ENCODE results near the gene NEUROD2. TPM values are rescaled to one million over a fixed set of nuclear protein-coding genes. Genes with fewer than 3 reads are reported as not detected.

Gene NEUROD2
- total RNA-seq, 1 donor from 2014 or later = not detected

DNA sequence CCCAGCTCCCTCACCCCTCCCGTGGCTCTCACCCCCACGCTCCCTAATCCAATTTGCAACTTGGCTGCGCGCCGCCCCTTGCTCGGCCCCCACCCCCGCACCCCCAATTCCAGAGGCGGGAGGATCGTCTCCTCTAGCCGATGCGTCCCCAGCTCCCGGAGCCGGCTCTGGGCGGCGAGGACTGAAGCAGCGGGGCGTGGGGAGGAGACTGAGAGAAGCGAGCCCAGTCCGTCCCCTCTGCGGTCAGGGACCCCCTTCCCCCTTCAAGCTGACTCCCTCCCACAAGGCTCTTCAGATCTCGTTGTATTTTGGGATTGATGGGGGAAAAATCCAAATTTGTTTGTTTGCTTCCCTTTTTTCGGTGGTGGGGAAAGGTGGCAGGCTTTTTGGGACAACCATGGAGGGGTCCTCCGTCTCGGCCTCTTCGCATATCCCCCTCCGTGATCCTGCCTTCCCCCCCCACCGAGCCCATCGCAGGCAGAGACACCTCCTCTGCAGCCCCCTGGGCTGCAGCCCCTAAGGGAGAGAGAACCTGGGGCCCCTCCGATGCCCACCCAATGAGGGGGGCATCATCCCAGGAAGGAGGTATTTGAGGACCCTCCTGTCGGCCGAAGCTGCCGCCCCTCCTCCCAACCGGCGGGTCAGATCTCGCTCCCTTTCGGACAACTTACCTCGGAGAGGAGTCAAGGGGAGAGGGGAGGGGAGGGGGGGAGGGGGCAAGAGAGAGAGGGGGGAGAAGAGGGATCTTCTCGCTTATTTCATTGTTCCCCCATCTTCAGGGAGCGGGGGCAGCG, 466 bp downstream of the NEUROD2 start:
- intact Hi-C loops (cut with DNase I) = no loop called here
- ATAC-seq = no peak
- DNase-seq (ENCODE audit: low spot score) = no peak

DNA sequence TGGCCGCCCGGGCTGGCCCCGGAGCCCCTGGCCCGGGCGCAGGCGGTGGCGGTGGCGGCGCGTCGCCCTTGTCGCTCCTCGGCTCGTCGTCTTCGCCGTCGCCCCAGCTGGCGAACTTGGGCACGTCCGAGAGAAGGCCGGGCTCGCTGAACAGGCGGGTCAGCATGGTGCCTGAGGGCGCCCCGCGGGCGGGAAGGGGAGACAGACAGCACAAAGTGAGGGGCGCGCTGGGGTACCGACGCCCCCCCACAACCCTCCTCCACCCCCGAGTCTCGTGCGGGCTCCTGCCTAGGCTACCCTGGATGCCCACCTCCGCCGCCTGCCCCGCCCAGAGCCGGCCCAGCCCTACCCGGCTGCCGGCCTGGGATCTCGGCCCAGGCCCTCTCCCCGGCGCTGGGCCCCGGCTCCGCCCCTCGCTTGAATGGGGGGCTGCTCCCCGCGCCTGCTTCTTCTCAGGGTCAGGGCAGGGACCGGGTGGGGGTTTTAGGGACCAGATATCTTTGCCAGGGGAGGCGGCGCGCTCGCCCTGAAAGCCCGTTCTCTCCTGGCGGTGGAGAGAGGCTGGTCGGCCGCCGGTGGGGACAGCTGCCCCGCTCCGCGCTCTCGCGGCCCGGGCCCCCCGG, 1.2 kb downstream of the NEUROD2 start:
- ATAC-seq = no peak
- intact Hi-C loops (cut with DNase I) = no loop called here
- DNase-seq (ENCODE audit: low spot score) = no peak

DNA sequence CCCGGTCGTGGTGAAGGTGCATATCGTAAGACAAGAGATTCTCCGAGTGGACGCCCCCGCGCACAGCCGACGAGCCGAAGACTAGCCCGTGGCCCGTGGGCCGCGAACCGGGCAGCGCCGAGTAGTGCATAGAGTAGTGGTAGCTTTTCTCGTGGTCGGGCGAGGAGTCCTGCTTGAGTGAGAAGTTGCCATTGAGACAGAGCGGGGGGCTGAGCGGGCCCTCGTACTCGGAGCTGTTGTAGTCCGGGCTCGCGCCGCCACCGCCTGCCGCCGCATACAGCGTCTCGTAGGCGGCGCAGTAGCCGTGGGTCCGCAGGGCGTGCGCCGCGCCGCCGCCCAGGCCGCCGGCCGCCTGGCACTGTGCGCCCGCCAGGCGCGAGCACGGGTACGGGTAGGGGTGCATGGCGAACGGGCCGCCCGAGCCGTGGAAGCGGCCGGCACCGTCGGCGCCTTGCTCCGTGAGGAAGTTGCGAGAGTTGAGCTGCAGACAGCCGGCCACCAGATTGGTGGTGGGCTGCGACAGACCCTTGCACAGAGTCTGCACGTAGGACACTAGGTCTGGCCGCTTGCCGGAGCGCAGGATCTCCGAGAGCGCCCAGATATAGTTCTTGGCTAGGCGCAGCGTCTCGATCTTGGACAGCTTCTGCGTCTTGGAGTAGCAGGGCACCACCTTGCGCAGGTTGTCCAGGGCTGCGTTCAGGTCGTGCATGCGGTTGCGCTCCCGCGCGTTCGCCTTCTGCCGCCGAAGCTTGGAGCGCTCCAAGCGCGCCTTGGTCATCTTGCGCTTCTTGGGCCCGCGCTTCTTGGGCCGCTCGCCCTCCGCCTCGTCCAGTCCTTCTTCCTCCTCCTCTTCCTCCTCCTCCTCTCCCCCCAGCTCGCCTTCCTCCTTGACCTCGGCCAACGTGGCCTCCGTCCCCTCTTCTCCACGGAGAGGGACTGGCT, 2.0 kb downstream of the NEUROD2 start:
- no peak for DNase-seq (ENCODE audit: low spot score)
- no peak for ATAC-seq
- intact Hi-C loops (cut with DNase I) = no loop called here

DNA sequence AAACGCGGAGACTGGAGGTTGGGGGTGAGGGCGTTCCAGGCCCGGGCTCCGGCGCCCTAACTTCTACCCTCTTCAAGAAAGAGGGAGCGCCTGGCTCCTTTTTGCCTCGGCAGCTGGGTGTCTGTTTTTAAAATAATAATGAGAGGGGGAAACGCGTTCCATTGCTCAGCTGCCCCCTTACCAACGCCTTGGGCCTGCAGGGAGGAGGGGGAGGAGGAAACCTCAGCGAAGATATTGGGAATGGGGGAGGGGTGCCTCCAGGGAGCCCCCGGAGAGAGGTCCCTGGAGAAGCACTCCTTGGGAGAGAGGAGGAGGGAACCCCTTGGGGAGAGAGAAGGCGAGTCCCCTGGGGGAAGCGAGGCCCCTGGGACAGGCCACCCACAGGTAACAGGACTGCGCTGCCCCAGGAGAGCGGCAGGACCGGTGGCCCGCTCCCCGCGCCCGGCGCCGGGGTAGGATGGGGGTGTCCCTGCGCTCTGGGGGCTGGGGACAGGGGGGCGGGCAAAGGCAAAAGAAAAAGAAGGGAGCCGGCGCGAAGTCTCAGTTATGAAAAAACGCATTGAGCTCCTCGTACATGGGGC, 2.7 kb downstream of the NEUROD2 start:
- intact Hi-C loops (cut with DNase I) = no loop called here
- DNase-seq (ENCODE audit: low spot score) (no peak), ATAC-seq (no peak)

DNA sequence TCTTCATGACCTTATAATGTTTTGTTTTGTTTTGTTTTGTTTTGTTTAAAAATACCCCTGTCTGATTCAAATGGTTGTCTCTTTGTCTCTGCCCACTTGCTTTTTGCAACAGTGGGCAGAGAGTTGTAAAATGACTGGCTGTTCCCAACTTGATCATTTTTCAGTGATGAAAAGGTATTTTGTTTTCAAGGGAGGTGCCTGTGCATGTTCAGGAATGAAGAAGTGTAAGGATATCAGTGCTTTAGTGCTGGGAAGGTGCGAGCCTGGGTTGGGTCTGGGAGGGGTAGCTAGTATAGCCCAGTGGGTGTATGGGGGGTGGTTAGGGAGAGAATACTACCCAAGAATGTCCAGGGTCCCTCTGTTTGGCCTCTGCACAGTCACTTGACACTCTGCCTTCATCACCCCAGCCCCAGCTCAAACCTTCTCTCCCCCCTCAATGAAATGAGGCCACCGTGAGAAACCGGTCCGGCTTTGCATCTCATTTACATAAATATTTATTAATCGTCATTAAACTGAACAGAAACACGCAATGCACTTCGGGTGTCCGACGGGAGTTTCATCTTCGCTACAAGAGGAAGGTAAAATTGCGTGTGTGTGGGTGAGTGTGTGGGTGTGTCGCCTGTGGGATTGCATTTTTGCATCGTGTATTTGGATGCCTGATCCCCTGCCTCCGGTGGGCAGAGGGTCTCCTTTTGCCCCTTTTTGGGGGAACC, 4.3 kb downstream of the NEUROD2 start:
- intact Hi-C loops (cut with DNase I) = no loop called here

DNA sequence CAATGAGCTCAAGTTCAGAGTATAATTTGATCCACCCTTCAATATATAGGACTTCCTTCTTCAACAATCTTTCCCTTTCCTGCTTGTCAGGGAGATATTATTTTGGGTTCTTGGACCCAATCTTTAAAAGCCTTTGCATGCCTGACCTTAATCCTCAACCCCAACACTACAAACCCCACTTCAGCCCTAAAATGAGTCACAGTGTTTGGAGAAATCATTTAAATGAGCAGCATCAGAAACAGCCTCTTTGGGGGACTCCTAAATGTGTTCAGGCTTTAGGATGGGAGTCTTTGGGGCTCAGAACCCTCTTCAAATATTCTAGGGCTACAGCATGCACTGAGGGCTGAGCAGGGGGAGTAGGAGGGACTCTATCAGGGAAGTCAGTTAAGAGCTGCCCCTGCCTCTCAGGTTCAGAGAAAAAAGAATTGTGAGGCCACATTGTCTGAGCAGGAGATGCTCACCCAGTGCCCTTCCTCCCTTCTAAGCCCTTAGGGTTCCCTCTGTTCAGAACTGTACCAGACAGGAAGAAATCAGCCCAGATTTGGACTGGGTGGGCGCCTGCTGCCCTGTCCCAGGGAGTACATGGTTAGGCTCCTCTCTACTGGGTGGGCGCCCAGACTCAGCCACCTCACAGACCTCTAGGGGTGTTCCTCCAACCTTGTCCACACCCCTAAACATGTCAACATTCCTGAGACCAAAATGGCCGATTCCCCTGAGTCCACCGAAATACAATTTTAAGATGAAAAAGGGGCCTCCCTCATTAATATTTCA, 5.0 kb downstream of the NEUROD2 start:
- ATAC-seq = no peak
- no peak for DNase-seq (ENCODE audit: low spot score)
- intact Hi-C loops (cut with DNase I) = no loop called here

More for the DNA sequence above, 4.3 kb downstream of the NEUROD2 start:
- DNase-seq (ENCODE audit: low spot score) (no peak), ATAC-seq (no peak)

DNA sequence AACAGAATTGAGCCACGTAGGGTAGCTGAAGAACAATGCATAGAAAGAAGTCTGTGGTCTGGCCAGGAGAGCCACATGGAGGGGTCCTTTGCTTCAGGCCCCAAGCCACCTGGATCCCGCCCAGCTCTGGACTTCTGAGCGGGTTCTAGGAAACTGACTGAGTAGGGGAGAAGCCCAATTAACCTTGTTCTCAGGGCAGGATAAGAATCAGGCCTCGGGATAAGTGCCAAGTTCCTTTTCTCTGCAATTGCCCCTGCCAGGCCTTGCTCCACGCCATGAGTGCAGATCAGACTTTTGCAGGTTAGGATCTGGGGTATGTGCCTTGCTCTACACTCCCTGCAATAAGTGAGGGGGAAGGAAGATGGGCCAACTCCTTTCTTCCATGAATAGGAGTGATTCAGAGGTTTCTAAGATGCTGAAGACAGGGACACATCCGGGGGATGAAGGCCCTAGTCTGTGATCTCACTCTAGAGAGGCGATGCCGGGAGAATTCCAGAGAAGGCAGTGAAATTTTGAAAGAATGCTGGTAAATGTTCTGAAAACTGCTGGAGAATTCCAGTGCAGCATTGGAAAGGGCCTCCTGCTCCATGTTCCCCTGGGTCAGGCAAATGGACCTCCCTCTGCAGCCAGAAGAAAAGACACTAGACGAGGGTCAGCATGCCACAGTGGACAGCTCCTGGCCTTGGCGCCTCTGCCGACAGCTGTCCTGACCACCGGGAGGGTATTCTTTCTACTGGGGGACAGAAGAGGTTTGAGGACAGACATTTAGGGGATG, 5.8 kb downstream of the NEUROD2 start:
- intact Hi-C loops (cut with DNase I) = no loop called here
- ATAC-seq (no peak), DNase-seq (ENCODE audit: low spot score) (no peak)

DNA sequence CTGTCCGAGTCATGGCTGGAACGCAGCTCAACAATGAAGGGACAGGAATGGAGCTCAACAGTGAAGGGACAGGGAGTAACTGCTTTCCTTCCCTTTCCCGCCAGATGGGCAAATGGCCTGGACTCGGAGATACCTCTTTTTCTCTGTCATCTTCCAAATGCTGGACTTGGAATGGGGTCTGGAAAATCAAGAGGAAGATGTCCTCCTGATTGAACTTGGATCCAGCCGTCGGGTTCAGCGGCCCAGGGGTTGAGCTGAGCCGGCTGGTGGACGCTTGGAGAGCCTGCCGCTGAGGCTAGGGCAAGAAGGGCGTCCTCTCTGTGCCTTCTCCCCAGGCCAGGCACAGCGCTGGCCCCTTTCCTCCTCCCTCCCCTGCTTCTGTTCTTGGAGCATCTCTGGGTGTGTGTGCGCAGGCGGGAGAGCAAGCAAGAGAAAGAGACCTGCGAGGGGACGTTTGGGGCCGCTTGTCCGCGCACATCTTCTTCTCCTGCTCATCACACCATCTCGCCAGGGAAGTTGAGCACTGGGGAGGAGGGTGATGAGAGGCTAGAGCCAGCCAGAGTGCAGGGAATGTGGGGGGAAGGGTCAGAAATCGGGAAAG, 6.6 kb downstream of the NEUROD2 start:
- intact Hi-C loops (cut with DNase I) = no loop called here
- DNase-seq (ENCODE audit: low spot score) (no peak), ATAC-seq (no peak)

DNA sequence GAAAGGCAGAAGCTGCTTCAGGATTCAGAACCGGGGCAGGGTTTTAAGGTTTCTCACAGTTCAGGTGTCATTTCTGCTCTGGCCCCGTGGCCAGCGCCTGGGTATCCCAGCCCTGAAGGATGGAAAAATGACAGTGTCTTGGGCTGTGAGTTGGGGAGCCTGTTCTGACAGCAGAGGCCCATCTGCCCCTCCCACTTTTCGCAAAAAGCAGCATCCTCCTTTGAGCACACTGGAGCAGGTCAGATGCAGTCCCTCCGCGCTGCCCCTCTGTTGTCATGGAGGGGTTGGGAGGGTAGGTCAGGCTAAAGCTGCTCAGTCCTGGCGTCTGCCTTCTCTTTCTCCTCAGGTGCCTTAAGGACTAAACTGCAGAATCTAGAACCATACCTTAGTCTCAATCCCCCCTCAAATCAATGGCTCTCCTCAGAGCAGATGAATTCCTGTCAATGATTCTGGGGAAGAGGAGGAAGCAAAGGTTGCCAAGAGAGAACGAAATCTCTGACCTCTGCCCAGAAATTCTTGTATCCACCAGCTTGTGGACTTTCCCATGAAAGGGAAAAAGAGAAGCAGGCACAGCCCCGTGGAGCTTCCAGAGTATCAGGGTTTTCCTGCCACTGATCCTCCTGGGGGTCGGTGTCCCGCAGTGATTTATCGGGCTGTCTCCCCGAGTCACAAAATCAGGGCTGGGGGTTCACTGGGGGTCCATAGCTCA, 7.3 kb downstream of the NEUROD2 start:
- intact Hi-C loops (cut with DNase I) = no loop called here
- DNase-seq (ENCODE audit: low spot score) = no peak
- no peak for ATAC-seq

DNA sequence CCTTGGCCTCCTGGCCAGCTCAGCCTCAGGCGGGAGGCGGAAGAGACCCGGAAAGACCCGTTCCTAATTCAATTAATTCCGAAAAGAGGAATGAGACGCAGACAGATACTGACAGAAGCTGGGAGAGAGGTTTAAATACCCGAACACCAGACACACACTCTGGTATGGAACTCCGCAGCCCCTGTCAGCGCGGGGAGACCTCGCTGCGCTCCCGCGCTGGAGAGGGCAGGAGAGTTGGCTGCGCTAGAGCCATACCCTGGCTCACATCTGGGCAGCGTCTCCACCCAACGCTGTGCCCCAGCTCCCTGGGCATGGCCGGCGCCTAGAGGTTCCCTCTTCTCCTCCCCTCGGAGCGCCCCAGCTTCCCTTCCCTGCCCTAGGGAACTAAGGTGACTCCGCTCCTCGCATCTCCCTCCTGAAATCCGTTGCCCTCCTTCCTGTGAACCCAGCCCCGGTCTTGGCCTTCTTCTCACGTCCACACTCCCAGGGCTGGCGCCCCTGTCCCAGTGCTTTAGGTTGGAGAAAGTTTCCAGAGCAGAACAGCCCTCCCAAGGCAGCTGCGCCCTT, 8.0 kb downstream of the NEUROD2 start:
- DNase-seq (ENCODE audit: low spot score) = no peak
- intact Hi-C loops (cut with DNase I) = no loop called here
- ATAC-seq = no peak

DNA sequence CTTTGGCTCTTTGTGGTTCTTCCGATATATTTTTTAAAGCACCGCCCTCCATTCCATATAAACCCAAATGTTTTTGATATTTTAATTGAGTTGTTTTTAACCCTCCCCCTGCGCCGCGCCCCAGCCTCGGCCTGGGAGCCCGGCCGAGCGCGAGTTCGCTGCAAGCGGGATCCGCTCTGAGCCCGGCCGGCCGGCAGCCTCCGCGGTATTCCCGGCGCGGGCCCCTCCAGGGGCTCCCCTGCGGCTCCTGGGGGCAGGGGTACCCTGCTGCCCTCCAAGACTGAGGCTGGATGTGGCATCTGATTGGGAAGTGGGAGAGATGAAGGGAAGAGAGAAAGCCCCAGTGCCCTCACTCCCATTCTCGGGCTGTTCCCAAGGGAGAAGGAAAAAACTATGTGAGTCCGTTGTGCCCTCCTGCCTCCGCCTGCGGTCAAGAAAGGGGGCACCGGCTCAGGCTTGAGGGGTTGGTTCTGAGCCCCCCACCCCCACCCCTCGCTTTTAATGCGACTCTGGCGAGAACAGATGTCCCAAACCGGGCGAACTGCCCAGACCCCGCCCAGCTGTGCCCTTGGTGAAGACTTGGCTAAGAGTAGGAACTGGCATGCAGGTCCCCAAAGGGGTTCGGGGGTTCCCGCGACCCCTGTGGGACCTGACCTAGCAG, 8.6 kb downstream of the NEUROD2 start:
- no peak for ATAC-seq
- DNase-seq (ENCODE audit: low spot score) = no peak
- intact Hi-C loops (cut with DNase I) = no loop called here

DNA sequence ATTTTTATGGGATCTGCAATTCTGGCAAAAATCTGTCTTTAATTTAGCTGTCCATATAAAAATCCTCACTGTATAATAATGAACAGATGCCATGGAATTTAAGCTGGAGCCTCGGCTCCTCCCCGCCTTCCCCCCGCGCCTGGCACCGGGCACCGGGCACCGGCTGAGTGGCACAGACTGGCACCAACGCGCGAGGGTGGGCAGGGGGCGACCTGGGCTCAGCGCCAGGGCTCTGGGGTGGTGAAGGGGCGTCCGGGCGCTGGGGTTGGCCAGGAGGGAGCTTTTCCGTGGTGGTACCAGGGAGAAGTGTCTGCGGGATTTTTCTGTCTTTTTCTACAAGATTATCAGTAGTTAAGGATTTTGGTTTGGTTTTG, 9.1 kb downstream of the NEUROD2 start:
- ATAC-seq = no peak
- DNase-seq (ENCODE audit: low spot score) = no peak
- intact Hi-C loops (cut with DNase I) = no loop called here

DNA sequence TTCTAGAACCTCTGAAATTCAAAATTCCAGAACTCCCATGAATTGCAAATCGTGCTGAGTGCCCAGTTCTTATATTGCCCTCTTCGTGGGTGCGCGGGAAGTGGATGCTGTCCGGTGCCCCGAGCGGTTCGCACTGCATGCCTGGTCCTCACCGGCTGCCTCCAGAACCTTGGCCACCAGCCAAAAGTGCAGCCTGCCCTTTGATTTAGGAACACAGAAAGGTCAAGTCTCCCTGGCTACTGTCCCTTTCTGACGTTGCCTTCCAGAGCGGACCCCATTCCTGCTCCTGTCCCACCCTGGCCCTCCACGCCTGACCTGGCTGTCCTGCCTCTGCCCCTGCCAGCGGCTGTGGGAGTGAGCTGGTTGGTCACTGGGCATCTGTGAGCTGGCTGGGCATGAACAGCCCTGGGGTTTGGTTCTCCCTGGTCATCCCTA, 9.7 kb downstream of the NEUROD2 start:
- intact Hi-C loops (cut with DNase I) = no loop called here
- DNase-seq (ENCODE audit: low spot score) (no peak), ATAC-seq (no peak)

DNA sequence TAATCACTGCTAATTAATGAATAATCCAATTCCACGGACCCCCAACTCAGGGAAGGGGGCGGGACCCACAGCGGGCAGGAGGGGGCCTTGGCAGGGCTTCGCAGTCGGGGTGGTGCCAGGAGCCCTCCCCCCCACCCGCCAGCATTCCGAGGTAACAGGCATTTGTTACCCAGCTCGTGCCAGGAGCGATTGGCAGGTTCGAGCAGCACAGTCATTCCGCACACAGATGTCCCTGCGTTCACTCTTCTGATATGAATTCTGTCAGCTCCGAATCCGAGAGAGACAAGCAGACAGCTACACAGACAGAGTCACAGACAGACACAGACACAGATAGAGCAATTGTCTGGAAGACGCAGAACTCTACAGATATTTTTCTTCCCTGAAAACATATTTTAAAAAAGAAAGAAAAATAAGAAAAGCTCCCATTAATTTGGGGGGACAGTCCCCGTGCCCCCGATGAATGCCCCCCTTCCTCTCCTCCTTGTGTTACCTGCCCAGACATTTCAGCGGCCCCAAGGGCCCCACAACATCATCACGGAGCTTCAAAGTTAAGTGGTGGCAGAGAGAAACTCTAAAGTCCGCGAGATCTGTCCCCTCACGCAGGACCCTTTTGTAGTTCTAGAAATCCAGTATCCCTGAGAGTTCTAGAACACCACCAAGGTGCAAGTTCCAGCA, 10.2 kb downstream of the NEUROD2 start:
- DNase-seq (ENCODE audit: low spot score) (no peak), ATAC-seq (no peak)
- intact Hi-C loops (cut with DNase I) = no loop called here

Data from sciatic nerve (tissue), 2 donors.